HepG2 (cell line): ENCODE results near the gene GNG3. TPM values are rescaled to one million over a fixed set of nuclear protein-coding genes. Genes with fewer than 3 reads are reported as not detected.

Source experiments
- CREM ChIP-seq, 2 experiments: sonication (generic) in 1 of 2; formaldehyde crosslinking in 1 of 2; IDR thresholded peaks; 2 replicates each; pipeline versions ENCODE4 v1.4.0 to v1.6.1; 2016 to 2020; ENCODE audit warnings: antibody characterized with exemption in 1 of 2, mild to moderate bottlenecking in 1 of 2, missing genetic modification reagents in 1 of 2
- GABPA ChIP-seq, 2 experiments: IDR thresholded peaks; 2 replicates each; pipeline ENCODE4 v1.6.1; 2011 to 2016; ENCODE audit warnings: low read depth in 2 of 2, low read length in 1 of 2, missing biosample characterization in 1 of 2, missing genetic modification characterization in 1 of 2
- HNF1A ChIP-seq, 2 experiments: sonication (generic) in 1 of 2; formaldehyde crosslinking in 1 of 2; IDR thresholded peaks; 2 replicates each; pipeline versions ENCODE4 v1.4.0 to v1.6.1; 2016 to 2020; ENCODE audit warnings: borderline replicate concordance in 1 of 2, low read depth in 1 of 2, mild to moderate bottlenecking in 1 of 2, missing genetic modification reagents in 1 of 2
- MYPOP ChIP-seq: sonication (generic); formaldehyde crosslinking; IDR thresholded peaks from 2 replicates; pipeline ENCODE4 v1.8.1; 2023; ENCODE audit warnings: mild to moderate bottlenecking, moderate library complexity, missing genetic modification reagents
- PAX8 ChIP-seq: sonication (generic); formaldehyde crosslinking; IDR thresholded peaks from 2 replicates; pipeline ENCODE4 v1.8.0; 2022; ENCODE audit warnings: mild to moderate bottlenecking, missing genetic modification reagents, borderline replicate concordance
- U2AF1 ChIP-seq: fragments of 200-400 bp; formaldehyde crosslinking; optimal IDR thresholded peaks from 2 replicates; pipeline ENCODE3; 2017; ENCODE audit warnings: mild to moderate bottlenecking, low read depth, low read length
- ZC3H13 ChIP-seq: sonication (generic); formaldehyde crosslinking; IDR thresholded peaks from 2 replicates; pipeline ENCODE4 v1.8.1; 2023; ENCODE audit warnings: mild to moderate bottlenecking, missing genetic modification reagents, moderate library complexity
- ZNF264 ChIP-seq: sonication (generic); formaldehyde crosslinking; IDR thresholded peaks from 2 replicates; pipeline ENCODE4 v1.4.0; 2020; ENCODE audit warnings: missing genetic modification reagents
- polyA plus RNA-seq, 8 experiments: library from polyadenylated mRNA; depleted of rRNA in 3 of 8; stranded (reverse) in 7 of 8; unstranded in 1 of 8; fragments of >200 nt; fragmentation: Illumina TruSeq in 4 of 8; extraction: Trizol in 4 of 8; gene quantifications; 2 replicates each; pipeline versions ENCODE4 v1.2.1 to v1.2.3, GENCODE V29; 2011 to 2016; ENCODE audit warnings: low read depth in 4 of 8, missing spikeins in 1 of 8, mixed read lengths in 1 of 8; ENCODE audit not compliant: insufficient read depth in 1 of 8
- total RNA-seq, 5 experiments: library from RNA; depleted of rRNA; stranded (reverse); fragments of >200 nt; fragmentation: Illumina TruSeq; extraction: Trizol; gene quantifications; 2 replicates each; pipeline ENCODE4 v1.2.3, GENCODE V29; 2016; ENCODE audit warnings: low read depth in 1 of 5

Gene GNG3
- total and polyA plus RNA-seq, 2 of the 13 experiments (the other 11 are each of a cell fraction or from before 2014, with no cell fraction given), result not detected

GRCh38 chr11:62725646-62726045, 18.2 kb downstream of the GNG3 start (continued):
- TF ChIP-seq PAX8, result no peak
- TF ChIP-seq HNF1A (IDR thresholded peaks at IDR 0.05; ENCODE audit: low read depth), result peak; percentile 14; the same call in 1 of the 2 replicates
- TF ChIP-seq HNF1A (CRISPR knock-in tag; IDR thresholded peaks at IDR 0.05; ENCODE audit: borderline replicate concordance), result no peak
- TF ChIP-seq ZNF264 (CRISPR knock-in tag), result peak; percentile 93; the same call in 1 of the 2 replicates
- TF ChIP-seq U2AF1, result no peak
- TF ChIP-seq ZC3H13 (CRISPR knock-in tag), result 0 out of 2 replicates have a peak, but pooled peaks have one; percentile 40
- no peak for TF ChIP-seq GABPA (IDR thresholded peaks at IDR 0.05; ENCODE audit: low read depth, low read length)
- TF ChIP-seq GABPA (CRISPR knock-in tag; IDR thresholded peaks at IDR 0.05; ENCODE audit: low read depth), result 0 out of 2 replicates have a peak, but pooled peaks have one; percentile 15
- peak; percentile 24; the same call in 1 of the 2 replicates for TF ChIP-seq CREM (IDR thresholded peaks at IDR 0.05)
- no peak for TF ChIP-seq CREM (CRISPR knock-in tag; IDR thresholded peaks at IDR 0.05)
- no peak for TF ChIP-seq MYPOP (CRISPR knock-in tag)
